SU-DHL-6 (cell line): ENCODE measurements around the gene OR51A7.

Experiments
- H2AFZ ChIP-seq: fragments of 200-600 bp; sonication (generic); 2 replicates; pipeline ENCODE4 v1.6.1; 2014; ENCODE audit warnings: low read depth, mild to moderate bottlenecking, moderate library complexity, mixed read lengths, antibody characterized with exemption, low read length; ENCODE audit not compliant: severe bottlenecking
- H3F3A ChIP-seq: fragments of 200-600 bp; shearing (Covaris generic); 2 replicates; pipeline ENCODE4 v1.6.0; 2016; ENCODE audit warnings: antibody characterized with exemption, mild to moderate bottlenecking; ENCODE audit not compliant: insufficient read depth
- H3K27ac ChIP-seq: fragments of 200-600 bp; sonication (generic); 2 replicates; pipeline ENCODE4 v1.5.1; 2016; ENCODE audit warnings: low read depth, mild to moderate bottlenecking, low read length, moderate library complexity, mixed read lengths
- H3K27me3 ChIP-seq: fragments of 200-600 bp; sonication (generic), shearing (Covaris generic); 2 replicates; pipeline ENCODE4 v1.6.0; 2014; ENCODE audit warnings: mild to moderate bottlenecking, low read length
- H3K36me3 ChIP-seq: fragments of 200-600 bp; sonication (generic); 2 replicates; pipeline ENCODE4 v1.6.1; 2014; ENCODE audit warnings: mild to moderate bottlenecking, low read length, mixed read lengths
- H3K4me2 ChIP-seq: fragments of 300-600, 200-600 bp; shearing (Covaris generic), sonication (generic); 2 replicates; pipeline ENCODE4 v1.6.0; 2014; ENCODE audit warnings: low read length, low read depth, mild to moderate bottlenecking; ENCODE audit not compliant: poor library complexity, severe bottlenecking
- H3K4me3 ChIP-seq: fragments of 200-600 bp; sonication (generic); 2 replicates; pipeline ENCODE4 v1.5.1; 2014; ENCODE audit warnings: antibody characterized with exemption, low read length, mild to moderate bottlenecking, mixed read lengths; ENCODE audit not compliant: insufficient read depth, poor library complexity, severe bottlenecking
- H3K79me2 ChIP-seq: fragments of 200-600 bp; sonication (generic); 2 replicates; pipeline ENCODE4 v1.6.1; 2014; ENCODE audit warnings: mild to moderate bottlenecking, low read length, moderate library complexity; ENCODE audit not compliant: insufficient read depth
- H3K9ac ChIP-seq: fragments of 200-600 bp; sonication (generic); 2 replicates; pipeline ENCODE4 v1.7.0; 2014; ENCODE audit warnings: mild to moderate bottlenecking, low read length
- H3K9me2 ChIP-seq: fragments of 200-600 bp; sonication (generic); replicated peaks from 2 replicates; pipeline ENCODE4 v1.6.1; 2014; ENCODE audit warnings: low read length; ENCODE audit not compliant: insufficient read depth
- H3K9me3 ChIP-seq: fragments of 200-600 bp; sonication (generic); 2 replicates; pipeline ENCODE4 v1.6.1; 2014; ENCODE audit warnings: low read length, mixed read lengths; ENCODE audit not compliant: insufficient read depth
- H4K20me1 ChIP-seq: fragments of 200-600 bp; sonication (generic); 2 replicates; pipeline ENCODE4 v1.6.1; 2014; ENCODE audit warnings: low read depth, mild to moderate bottlenecking, antibody characterized with exemption, low read length, moderate library complexity, mixed read lengths
- EZH2phosphoT487 ChIP-seq: fragments of 200-600 bp; sonication (generic), shearing (Covaris generic); conservative IDR thresholded peaks from 2 replicates; pipeline ENCODE4 v1.6.1; 2018; ENCODE audit warnings: mild to moderate bottlenecking, antibody characterized with exemption, low read length, moderate library complexity, mixed read lengths
- TF ChIP-seq, protein P1 (sequence below): fragments of 200-600 bp; sonication (generic); IDR thresholded peaks from one replicate; pipeline ENCODE4 v1.5.1; 2017; ENCODE audit warnings: antibody characterized with exemption, mild to moderate bottlenecking, low read length, moderate library complexity; ENCODE audit not compliant: insufficient read depth, poor library complexity, severe bottlenecking

The OR51A7 gene

DNA sequence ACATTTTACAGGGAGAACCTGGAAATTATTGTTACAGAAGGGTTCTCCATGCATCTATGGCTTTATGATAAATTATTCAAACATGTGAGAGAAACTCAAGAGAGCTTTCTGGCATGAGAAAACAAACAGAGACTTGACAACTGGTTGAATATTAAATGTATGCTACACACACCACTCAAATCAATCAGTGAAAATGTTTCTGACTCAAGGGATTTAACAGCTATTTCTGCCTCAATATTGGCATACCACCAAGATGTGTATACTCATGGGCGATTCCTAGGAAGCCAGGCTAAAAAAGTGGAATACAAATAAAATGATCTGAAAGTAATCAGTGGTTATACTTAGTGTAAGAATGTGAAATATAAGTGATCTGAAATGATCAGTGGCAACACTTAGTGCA is 37.7 kb upstream of the OR51A7 start:
- no peak overlapping the region for H3K9ac ChIP-seq
- H3K36me3 ChIP-seq: no peaks in the 10 kb centered on the region
- H3K79me2 ChIP-seq: no peaks in the 10 kb centered on the region
- H3K9me3 ChIP-seq: no peaks in the 10 kb centered on the region
- no peak overlapping the region for H3K4me3 ChIP-seq
- H3F3A ChIP-seq: no peaks in the 10 kb centered on the region
- TF ChIP-seq, protein P1, sequence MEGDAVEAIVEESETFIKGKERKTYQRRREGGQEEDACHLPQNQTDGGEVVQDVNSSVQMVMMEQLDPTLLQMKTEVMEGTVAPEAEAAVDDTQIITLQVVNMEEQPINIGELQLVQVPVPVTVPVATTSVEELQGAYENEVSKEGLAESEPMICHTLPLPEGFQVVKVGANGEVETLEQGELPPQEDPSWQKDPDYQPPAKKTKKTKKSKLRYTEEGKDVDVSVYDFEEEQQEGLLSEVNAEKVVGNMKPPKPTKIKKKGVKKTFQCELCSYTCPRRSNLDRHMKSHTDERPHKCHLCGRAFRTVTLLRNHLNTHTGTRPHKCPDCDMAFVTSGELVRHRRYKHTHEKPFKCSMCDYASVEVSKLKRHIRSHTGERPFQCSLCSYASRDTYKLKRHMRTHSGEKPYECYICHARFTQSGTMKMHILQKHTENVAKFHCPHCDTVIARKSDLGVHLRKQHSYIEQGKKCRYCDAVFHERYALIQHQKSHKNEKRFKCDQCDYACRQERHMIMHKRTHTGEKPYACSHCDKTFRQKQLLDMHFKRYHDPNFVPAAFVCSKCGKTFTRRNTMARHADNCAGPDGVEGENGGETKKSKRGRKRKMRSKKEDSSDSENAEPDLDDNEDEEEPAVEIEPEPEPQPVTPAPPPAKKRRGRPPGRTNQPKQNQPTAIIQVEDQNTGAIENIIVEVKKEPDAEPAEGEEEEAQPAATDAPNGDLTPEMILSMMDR: no peak
- TF ChIP-seq EZH2phosphoT487: no peak
- no peak overlapping the region for H3K27ac ChIP-seq
- H3K9me2 ChIP-seq: no peaks in the 10 kb centered on the region
- no peak overlapping the region for H2AFZ ChIP-seq
- no peaks in the 10 kb centered on the region for H4K20me1 ChIP-seq
- H3K27me3 ChIP-seq: no peaks in the 10 kb centered on the region
- no peak overlapping the region for H3K4me2 ChIP-seq

DNA sequence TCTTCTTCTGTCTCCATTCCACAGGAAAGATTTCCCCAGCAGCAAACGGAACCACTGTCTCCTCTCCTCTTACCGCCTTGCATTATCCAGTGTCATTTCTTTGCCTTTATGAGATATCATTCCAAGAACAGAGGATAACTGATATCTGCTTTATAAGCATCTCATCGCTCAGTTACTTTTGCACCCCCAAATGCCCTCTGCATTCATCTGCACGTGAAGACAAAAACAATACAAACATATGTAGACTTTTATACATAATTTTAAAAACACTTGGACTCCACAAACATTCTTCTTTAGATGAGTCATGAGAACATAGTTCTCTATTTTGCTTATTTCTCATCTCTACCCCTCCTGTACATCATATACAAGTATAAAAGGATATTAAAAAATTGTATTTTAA is 22.4 kb upstream of the OR51A7 start:
- TF ChIP-seq EZH2phosphoT487: no peak
- TF ChIP-seq, protein P1: no peak
- Histone ChIP-seq H3K27ac (no peak overlapping the region), H3K4me3 (no peak overlapping the region), H3K9me2 (no peaks in the 10 kb centered on the region), H3F3A (no peaks in the 10 kb centered on the region), H3K9ac (no peak overlapping the region), H3K79me2 (no peaks in the 10 kb centered on the region), H3K36me3 (no peaks in the 10 kb centered on the region), H3K27me3 (no peaks in the 10 kb centered on the region), H2AFZ (no peak overlapping the region), H3K9me3 (no peaks in the 10 kb centered on the region), H3K4me2 (no peak overlapping the region), H4K20me1 (no peaks in the 10 kb centered on the region)

DNA sequence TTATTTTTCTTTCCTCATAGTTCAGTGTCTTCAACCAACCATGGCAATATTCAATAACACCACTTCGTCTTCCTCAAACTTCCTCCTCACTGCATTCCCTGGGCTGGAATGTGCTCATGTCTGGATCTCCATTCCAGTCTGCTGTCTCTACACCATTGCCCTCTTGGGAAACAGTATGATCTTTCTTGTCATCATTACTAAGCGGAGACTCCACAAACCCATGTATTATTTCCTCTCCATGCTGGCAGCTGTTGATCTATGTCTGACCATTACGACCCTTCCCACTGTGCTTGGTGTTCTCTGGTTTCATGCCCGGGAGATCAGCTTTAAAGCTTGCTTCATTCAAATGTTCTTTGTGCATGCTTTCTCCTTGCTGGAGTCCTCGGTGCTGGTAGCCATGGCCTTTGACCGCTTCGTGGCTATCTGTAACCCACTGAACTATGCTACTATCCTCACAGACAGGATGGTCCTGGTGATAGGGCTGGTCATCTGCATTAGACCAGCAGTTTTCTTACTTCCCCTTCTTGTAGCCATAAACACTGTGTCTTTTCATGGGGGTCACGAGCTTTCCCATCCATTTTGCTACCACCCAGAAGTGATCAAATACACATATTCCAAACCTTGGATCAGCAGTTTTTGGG is 21.6 kb upstream of the OR51A7 start, which contains the start of gene OR51T1:
OR51T1 (plus strand) TSS at position 41 of the 641 bp plus-strand sequence; CDS start at position 41, 0 bp downstream.
- Histone ChIP-seq H4K20me1 (no peaks in the 10 kb centered on the region), H3K36me3 (no peaks in the 10 kb centered on the region), H2AFZ (no peak within 1 kb of the TSS), H3K27ac (no peak within 1 kb of the TSS), H3F3A (no peaks in the 10 kb centered on the region), H3K79me2 (no peaks in the 10 kb centered on the region), H3K4me2 (no peak within 1 kb of the TSS), H3K9me3 (no peaks in the 10 kb centered on the region), H3K4me3 (no peak within 1 kb of the TSS), H3K27me3 (no peaks in the 10 kb centered on the region), H3K9me2 (no peaks in the 10 kb centered on the region), H3K9ac (no peak within 1 kb of the TSS)
- TF ChIP-seq, protein P1: no peak
- no peak for TF ChIP-seq EZH2phosphoT487
